NCI-H1105 (cell line): ENCODE data around the gene PKD1.
"Not testable (repeated sequence)": the region's sequence is repeated elsewhere in the genome, so short reads cannot be mapped to it uniquely, and the experiment has no call there.

Experiments
- DNase-seq: peaks from one replicate; lab custom pipeline; 2025; lab: John Stamatoyannopoulos, UW

Gene PKD1

DNA sequence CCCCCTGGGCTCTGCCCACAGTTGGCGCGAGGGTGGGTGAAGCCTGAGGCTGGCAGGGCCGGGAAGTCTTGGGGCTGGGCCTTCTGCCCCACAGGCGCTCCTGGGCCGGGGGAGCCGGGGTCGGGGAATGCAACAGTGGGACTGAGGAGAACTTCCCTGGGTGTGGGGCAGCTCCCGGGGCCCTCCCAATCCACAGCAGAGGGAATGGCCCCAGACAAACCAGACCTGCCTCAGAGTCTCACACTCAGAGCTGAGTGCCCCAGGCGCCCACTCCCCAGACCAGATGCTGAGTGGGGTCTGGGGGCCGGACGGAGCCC lies 11.4 kb downstream of the PKD1 start:
- not testable (repeated sequence) for DNase-seq

DNA sequence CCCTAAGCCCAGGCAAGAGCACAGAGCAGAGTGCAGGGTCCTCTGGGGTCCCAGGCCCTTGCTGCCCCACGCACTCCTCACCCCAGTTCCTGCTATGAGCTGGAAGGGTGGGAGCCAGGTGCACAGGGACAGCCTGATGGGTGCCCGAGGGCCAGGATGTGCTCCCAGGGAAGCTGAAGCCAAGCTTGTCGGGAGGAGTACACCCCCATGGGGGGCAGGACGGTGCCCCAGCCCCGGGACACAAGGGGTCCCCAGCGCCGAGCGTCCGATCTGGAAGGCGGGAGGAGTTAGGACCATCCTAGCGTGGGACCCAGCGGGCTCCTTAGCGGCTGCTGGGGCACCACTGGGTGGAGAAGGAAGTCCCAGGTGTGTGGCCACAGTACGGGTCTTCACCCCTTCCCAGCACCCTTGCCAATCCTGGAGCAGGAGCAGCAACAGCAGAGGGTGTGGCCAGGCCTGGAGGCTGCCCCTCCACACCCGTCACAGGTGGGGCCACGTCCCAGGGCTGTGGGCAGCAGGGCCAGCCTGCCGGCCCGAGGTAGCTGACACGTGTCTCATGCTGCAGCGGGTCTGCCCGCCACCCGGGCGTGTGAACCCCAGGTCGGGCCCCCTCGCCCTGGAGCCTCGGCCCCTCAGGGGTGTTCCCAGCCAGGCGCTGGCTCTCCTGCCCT lies 11.9 kb downstream of the PKD1 start:
- not testable (repeated sequence) for DNase-seq

DNA sequence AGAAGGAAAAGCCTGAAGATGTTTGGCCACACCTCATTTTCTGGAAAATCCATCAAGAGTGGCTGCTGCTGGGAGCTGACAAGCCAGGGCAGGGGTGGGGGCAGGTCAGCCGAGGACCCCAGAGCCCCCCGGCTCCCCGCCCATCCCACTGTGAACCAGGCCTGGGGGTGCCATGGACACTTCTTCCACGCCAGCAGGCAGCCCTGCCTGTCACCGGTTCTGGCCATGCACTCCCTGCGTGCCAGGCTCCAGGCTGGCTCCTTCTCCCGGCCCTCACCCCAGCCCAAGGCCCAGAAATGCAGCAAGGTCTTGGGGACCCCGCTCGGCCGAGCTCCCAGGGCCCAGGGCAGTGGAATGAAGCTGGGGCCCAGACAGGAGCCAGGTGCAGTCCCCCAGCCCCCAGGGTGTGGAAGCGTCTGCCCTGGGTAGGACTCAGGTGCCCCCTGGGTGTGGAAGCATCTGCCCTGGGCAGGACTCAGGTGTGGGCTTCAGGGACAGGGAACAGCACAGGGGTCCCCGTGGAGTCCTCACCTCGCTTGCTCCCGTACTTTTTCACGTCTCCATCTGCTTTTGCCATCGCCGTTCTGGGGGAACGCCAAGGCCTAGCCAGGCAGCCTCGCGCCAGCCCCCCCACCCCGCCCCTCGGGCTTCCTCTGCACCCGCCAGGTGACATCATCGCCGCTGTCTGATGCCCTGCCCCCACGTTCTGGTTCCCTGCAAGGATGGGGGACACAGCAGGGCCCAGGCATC lies 12.6 kb downstream of the PKD1 start:
- DNase-seq = not testable (repeated sequence)

DNA sequence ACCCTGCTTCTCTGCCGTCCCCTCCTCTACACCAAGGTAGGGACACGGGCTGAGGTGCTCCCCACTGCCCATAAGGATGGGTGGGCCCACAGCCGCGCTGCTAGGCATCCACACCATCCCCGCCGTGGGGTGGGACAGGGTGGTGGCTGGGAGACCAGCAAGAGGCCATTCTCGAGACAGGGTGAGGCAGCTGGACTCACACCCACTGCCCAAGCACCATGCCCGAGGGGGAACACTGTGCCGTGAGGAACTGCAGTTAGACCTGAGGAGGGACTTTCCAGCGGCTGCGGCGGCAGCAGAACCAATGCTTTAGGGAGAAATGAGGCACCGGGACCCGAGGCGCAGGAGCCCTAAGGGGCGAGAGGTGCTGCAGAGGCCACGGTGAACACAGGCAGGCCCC lies 13.3 kb downstream of the PKD1 start:
- no peak for DNase-seq

DNA sequence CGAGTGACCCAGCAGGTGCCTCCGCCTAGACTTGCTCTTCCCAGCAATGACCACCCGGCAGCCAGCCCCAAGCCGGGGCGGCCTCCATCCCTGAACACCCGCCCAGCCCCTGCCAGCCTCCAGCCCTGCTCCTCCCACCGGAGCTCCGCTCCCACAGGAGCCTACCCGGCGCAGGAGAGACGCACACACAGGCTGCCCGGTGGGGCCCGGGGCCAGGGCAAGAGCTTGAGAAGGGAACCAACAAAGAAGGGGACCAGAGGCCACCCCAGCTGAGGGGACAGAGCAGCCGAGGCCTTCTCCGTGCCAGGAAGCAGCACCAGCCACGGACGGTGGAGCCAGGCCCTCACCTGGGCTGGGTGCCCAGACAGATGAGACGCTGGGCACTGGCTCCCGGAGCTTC lies 13.8 kb downstream of the PKD1 start:
- no peak for DNase-seq

DNA sequence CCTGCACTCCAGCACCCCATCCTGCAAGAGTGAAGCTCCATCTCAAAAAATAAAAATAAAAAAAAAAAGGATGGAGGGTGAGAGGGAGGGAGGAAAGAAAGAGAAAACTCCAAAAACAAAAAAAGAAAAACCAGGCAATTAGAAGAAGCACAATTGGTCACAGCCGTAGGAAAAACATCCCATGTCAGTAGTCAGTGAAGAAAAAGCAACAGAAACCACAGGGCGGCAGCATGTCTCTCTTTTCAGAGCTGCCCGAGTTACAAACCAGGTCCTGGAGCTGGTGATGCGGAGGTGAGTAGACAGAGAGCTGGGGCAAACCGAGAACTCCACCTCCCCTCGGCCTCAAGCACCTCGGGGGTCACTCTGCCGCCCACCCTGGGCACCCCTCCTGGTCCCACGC lies 14.4 kb downstream of the PKD1 start:
- not testable (repeated sequence) for DNase-seq

DNA sequence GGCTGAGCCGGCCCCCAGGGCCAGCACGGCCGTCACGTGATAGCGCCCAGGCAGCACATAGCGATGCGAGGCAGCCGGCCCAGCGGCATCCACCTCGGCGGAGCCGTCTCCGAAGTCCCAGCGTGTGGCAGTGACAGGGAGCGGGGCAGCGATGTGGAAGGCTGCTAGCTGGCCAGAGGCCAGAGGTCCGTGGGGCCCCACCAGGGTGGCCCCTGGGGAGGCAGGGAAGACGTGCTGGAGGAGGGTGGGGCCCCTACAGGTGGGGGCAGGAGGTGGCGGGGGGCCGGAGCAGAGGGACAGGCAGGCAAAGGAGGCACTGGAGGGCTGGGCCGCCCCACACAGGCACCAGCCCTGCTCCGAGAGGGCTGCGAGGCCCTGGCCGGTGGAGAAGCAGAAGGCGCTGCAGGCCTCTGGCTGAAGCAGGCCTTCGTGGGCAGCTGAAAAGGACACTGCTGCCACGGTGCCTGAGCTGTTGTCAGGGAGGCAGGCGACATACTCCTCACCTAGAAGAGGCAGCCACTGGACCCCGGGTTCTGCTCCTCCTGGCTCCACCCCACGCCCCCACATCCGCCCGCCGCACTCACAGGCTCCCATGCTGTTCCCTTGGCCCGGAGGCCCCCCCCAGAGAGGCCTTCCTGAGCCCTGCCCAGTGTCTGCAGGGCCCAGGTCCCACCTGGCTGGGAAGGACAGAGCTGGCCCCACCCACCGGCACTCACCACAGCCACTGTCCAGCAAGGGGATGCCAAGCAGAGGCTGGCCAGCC lies 17.6 kb downstream of the PKD1 start:
- DNase-seq = not testable (repeated sequence)

DNA sequence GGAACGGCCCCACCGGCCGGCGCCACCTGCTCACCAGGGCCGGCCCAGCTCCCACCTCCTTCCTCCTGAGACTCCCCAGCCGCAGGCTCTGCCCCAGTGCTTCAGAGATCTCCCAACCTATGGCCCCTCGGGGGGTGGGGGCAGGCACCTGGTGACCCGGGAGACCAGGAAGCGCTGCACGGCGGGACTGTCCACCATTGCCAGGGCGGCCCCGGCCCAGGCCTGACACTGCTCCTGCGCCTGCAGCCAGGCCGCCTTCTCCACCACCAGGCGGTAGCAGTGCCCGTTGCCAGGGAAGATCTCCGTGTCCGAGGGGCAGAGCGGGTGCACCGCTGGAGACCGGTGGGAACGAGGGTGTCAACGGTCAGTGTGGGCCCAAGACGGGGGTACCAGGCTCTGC lies 18.4 kb downstream of the PKD1 start:
- DNase-seq = not testable (repeated sequence)

DNA sequence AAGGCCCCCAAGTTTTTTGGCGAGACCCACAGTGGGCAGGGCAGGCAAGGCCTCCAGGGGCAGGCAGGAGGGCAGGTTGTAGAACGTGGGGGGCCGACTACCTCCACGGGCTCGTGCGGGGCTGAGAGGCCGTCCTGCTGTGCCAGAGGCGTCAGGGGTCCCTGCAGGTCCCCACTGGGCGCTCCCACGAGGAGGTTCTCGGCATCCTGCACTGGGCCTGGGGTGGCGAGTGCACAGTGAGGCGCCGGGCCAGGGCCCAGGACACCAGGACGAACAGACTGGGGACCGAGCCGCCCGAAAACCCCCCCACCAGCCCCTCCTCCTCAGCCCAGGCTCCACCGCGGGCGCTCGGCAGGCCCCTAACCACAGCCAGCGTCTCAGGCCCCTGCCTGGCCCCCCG lies 19.3 kb downstream of the PKD1 start:
- not testable (repeated sequence) for DNase-seq

DNA sequence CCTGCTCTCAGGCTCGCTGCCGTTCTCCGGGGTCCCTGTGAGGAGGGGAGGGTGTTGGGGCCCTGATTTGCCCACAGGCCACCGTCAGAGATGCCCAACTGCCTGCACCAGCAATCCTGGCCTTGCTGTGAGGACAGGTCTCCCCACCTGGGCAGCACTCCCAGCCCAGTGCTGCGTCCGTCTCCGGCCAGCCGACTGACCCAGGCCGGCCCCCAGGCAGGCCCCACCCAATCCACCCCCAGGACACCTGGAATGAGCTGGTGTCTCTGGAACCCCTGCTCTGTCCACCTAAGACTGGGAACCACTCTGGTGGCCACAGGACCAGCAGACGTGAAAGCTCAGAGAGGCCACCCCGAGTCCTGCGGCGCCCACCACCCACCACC lies 20.1 kb downstream of the PKD1 start:
- DNase-seq = no peak

DNA sequence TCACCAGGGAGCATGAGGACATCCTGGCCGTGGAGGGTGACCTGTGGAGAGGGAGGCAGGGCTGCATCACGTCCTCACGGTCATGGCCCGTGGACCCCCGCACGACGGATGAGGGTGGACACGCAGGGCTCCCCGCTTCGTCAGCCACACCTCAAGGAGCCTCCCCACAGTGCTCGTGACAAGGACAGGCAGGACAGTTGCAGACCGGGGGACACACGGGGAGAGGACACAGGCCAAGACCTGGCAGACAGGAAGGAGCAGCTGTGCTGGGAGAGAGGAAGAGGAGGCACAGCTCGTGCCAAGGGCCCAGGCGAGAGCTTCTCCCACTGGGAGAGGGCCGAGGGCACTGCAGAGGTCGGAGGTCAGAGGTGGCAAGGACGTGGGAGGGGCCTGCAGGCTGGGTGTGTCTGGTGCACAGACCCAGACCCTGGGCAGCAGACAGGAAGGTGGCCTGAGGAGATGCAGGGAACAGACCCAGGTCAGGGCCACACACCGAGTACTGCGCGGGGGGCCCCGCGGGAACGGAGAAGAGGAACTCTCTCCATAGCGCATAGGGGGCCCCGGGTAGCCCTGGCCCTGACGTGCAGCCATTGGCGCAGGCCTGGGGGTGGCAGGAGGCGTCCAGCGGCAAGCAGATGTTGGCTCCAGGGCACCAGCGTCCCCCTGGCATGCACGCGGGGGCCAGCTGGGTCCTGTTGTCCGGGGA lies 20.7 kb downstream of the PKD1 start:
- DNase-seq = not testable (repeated sequence)

DNA sequence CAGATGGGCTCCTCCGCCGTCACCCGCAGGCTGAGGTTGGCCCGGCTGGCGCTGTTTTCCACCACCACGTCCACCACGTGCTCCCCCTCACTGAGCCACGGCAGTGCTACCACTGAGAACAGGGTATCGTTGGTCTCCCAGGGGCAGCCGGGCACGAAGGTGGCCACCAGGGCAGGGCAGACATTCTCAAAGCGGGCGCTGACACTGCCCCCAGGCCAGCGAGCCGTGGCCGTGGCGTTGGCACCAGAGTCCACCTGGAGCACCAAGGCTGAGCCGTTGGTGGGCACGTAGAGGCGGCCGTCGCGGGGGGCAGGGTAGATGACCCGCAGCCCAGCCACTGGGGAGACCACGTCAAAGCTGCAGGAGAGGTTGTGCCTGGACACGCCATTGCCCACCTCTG lies 21.5 kb downstream of the PKD1 start:
- DNase-seq = not testable (repeated sequence)

DNA sequence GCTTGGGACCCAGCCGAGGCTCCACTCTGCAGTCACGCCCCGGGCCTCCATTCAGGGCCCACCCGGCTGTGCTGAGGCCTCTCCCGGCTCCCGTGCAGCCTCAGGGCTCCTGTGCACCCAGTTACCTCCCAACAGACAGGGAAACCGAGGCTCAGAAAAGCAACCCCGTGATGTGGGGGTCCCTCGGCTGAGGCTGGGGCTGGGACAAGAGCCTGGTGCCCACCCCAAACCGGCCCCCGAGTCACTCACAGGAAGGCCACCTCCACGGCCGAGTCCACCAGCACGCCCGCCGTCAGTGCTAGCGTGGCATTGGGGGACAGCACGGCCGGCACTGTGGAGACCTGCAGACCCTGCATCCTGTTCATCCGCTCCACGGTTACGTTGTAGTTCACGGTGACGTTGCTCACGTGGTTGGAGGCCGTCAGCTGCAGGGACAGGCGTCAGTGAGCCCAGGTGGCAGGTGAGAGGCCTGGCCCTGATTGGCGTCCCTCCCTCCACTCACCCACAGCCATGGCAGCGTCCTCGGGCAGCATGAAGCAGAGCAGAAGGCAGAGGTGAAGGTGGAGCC lies 23.1 kb downstream of the PKD1 start:
- not testable (repeated sequence) for DNase-seq

DNA sequence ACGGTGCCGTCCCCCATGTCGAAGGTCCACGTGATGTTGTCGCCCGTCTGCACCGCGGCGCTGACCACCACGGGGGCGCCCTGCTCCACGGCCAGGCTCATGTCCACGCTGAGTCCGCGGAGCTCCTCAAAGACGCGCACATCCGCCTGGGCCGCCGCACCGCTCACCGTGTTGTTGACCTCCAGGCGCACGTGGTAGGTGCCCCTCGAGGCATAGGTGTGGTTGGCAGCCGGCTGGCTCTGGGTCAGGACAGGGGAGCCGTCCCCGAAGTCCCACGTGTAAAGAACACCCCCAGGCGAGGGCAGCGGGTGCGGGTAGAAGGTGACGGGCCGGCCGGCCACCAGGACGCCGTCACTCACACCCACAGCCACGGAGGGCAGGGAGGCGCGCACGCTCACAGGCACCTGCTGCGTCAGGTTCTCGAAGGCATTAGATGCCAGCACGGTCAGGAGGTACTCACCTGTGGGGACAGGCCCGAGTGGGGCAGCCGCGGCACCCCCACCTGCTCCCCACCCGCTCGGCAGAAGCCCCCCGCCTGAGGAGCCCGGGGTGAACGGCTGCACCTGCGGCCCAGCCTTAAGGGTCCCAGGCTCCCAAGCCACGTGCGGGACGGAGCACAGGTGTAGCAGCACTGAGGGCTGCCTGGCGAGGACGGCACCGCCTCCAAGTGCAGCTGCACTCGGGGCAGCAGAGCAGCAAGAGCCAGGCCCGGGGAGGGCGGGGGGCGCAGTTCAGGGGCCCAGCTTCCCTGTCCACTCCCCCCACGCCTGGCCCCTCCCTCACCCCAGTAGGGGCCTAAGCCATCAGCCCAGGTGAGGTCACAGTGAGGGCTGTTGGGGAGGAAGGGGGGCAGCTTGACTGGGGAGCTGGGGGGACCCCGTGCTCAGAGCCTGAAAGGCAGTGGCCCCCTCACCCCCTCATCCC lies 24.0 kb downstream of the PKD1 start:
- not testable (repeated sequence) for DNase-seq

DNA sequence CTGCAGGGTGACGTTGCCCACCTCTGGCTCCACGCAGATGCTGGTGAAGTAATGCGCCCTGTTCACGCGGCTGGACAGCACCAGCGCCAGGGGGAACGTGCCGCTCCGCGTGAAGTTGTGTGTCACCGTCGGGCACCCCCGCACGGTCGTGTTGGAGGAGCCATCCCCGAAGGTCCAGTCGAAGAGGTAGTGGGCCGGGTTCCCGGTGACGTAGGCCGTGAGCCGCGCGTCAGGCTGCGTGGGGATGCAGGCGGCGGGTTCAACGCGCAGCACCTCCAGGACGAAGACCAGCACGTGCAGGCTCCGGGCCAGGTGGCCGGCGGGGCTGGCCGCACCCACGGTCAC lies 24.7 kb downstream of the PKD1 start:
- DNase-seq = not testable (repeated sequence)

DNA sequence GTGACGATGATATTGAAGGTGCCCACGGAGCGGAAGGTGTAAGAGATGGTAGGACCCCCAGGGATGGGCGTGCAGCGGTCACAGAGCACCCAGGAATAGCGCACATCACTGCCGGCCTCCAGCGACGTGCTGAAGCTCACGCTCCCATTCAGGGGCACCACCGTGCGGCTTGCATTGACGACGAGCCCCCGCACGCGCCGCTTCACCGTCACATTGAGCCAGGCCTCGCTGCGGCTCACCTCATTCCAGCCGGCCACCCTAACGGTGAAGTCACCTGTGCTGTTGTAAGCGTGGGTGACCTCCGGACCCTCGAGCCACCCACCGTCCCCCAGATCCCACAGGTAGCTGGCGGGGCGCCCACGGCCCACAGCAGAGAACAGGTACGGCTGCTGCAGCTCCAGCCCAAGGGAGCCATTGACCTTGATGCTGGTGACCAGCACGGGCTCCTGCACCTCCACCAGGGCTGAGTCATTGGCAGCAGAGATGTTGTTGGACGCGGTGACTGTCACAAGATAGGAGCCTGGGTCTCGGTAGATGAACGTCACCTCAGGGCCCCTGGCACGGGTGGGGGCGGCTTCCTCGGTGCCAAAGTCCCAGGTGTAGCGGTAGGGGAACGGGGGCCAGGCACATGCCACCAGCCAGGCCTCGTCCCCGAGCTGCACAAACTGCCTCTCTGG lies 25.2 kb downstream of the PKD1 start:
- DNase-seq = not testable (repeated sequence)

DNA sequence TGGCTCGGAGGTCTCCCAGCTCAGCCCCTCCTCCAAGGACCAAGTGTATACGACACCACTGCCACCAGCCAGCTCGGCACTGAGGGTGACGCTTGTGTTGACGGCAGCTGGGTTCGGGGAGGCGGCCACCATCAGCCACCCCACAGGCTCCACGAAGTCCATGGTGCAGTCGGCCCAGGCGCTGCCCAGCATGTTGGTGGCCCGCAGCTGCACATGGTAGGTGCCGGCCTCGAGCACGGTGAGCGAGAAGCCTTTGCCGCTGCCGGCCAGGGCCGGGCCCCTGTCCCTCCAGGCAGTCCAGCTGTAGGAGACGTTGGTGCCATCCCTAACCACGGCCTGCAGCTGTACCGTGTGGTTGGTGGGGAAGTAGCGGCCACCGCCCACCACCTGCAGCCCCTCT lies 25.8 kb downstream of the PKD1 start:
- DNase-seq = not testable (repeated sequence)

DNA sequence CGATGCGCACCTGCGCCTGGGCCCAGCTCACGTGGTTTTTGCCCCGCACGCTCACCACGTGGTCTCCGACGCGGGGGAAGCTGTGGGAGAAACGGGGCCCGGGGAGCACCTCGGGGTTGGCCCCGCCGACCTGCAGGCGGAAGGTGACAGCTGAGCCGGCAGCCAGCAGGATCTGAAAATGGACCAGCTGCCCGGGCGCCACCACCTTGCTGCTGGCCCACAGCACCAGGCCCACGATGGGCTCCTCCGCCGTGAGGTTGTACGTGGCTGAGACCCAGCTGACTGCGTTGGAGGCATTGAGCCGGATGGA lies 26.5 kb downstream of the PKD1 start:
- DNase-seq = not testable (repeated sequence)

DNA sequence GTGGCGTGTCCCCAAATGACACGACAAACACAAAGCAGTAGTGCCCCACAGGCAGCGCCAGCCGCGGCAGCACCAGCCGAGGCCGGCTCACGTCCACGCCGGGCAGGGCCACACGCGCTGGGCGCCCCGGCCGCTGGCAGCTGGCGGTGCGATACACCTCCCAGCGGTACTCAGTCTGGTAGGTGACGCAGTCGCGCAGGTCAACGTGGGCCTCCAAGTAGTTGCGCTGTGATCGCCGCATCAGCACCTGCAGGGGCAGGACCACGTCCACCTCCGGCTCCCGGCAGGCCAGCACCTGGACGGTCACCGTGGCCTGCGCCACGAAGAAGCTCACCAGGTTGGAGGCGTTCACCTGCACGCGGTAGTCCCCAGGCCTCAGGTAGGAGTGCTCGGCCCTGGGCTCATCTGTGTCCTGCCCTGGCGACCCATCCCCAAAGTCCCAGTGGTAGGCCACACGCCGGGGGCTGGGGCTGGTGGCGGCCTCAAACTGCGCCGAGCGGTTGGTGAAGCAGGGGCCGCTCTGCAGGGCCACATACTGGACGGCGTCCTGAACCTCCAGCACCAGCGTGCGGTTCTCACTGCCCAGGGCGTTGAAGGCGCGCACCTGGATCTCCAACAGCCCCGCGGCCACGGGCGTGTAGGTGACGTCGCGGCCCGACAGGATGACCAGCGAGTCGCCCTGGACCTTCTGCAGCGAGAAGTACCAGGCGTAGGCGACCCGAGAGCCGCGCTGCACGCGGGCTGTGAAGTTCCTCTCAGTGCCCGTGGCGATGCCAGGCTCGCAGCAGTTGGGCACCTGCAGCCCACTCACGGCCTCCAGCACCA lies 27.0 kb downstream of the PKD1 start:
- DNase-seq = not testable (repeated sequence)

DNA sequence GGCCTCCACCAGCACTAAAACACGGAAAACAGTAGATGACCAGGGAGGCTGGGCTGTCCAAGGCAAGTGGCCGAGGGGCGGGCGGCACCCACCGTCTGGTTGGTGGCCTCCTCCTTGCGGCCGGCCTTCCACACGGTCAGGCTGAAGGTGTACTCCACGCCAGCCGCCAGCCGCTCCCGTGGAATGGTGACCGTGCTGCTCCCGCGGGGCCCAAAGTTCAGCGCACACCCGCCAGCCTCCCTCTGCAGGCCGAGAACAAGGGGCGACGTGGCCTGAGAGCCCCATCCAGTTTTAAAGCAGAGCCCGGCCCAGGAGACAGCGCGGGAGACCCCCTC lies 27.9 kb downstream of the PKD1 start:
- not testable (repeated sequence) for DNase-seq
